ENCODE data around the gene CLEC11A.
"Not testable (repeated sequence)": the region's sequence is repeated elsewhere in the genome, so short reads cannot be mapped to it uniquely, and the experiment has no call there.

Gene CLEC11A

GRCh38 chr19:50761501-50761900 lies 38.3 kb downstream of the CLEC11A start:
- not testable (repeated sequence) for DNase-seq

- DNase-seq = not testable (repeated sequence)
Measured at GRCh38 chr19:50763521-50763920, 40.4 kb downstream of the CLEC11A start.

- DNase-seq = no peak
Measured at GRCh38 chr19:50764409-50764808, 41.2 kb downstream of the CLEC11A start.

- DNase-seq = not testable (repeated sequence)
Measured at GRCh38 chr19:50766746-50767145, 43.6 kb downstream of the CLEC11A start.

- not testable (repeated sequence) for DNase-seq
Measured at GRCh38 chr19:50767263-50767662, 44.1 kb downstream of the CLEC11A start.

- no peak for DNase-seq
Measured at GRCh38 chr19:50768277-50768676, 45.1 kb downstream of the CLEC11A start.

GRCh38 chr19:50770164-50770563 lies 47.0 kb downstream of the CLEC11A start, which contains the start of gene GPR32:
Gene GPR32 (plus strand): TSS chr19:50770464. CDS start chr19:50770601, 137 bp downstream.
- DNase-seq = not testable (repeated sequence)

- no peak for DNase-seq
Measured at GRCh38 chr19:50770888-50771287, 47.7 kb downstream of the CLEC11A start.

GRCh38 chr19:50772476-50772875 lies 49.3 kb downstream of the CLEC11A start:
- DNase-seq = peak; percentile 49

GRCh38 chr19:50772912-50773311 lies 49.7 kb downstream of the CLEC11A start:
- not testable (repeated sequence) for DNase-seq

- DNase-seq = not testable (repeated sequence)
Measured at GRCh38 chr19:50773454-50773853, 50.3 kb downstream of the CLEC11A start.

All from NCI-H82 (cell line).